ENCODE measurements around the gene LAMC1.
A peak's percentile ranks its signal among the peaks of the same experiment; 100 is the strongest.

LAMC1 gene

DNA sequence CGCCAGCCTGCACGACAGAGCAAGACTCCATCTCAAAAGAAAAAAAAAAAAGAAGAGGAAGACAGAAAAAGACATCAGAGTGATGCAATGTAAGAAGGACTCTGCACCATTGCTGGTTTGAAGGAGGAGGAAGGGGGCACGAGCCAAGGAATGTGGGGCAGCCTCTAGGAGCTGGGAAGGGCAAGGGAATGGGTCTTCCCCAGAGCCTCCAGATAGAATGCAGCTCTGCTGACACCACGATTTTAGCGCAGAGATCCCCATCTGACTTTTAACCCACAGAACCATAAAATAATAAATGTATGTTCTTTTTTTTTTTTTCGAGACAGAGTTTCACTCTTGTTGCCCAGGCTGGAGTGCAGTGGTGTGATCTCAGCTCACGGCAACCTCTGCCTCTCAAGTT, 129.0 kb downstream of the LAMC1 start:
- DNase-seq: no peak

- DNase-seq: no peak
Observed at GRCh38 chr1:183155939-183156338, 132.7 kb downstream of the LAMC1 start.

DNA sequence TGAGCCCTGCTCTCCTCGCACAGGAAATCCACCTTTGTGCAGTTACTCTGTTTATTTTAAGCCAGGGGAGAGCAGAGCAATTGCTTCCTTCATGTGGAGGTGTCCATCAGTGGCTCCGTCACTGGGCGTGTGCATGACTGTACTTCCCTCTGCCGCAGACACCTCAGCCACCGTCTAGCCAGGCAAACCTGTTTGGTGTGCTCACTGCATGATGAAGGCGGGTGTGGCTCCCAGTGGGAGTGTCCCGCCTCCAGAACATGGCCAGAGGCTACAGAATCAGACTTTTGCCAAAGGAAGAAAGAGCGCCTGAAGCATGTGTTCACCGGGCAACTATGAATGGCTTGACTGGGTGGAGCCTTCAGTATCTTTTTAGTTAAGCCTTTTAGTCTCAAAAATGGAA, 136.7 kb downstream of the LAMC1 start:
- DNase-seq: no peak

DNA sequence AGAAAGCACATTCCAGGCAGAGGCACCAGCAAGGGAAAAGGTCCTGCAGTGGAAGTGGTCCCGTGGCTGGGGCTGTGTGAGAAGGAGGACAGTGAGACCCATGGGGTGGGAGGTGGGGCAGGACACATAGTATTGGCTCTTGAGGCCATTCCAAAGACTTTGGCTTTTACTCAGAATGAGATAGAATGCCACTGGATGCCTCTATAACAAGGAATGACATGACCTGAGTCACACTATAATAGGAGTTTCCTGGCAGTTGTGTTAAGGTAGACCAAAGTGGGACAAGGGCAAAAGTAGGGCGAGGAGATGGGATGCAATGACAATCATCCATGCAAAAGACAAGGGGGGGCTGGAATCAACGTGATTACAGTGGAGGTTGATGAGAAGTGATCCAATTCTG, 138.2 kb downstream of the LAMC1 start:
- DNase-seq: no peak

GRCh38 chr1:183163316-183163715, 140.1 kb downstream of the LAMC1 start:
- DNase-seq: no peak

- no peak for DNase-seq
Observed at GRCh38 chr1:183164340-183164739, 141.1 kb downstream of the LAMC1 start.

- no peak for DNase-seq
Observed at GRCh38 chr1:183164963-183165362, 141.7 kb downstream of the LAMC1 start.

GRCh38 chr1:183165456-183165855, 142.2 kb downstream of the LAMC1 start:
- DNase-seq: no peak

DNA sequence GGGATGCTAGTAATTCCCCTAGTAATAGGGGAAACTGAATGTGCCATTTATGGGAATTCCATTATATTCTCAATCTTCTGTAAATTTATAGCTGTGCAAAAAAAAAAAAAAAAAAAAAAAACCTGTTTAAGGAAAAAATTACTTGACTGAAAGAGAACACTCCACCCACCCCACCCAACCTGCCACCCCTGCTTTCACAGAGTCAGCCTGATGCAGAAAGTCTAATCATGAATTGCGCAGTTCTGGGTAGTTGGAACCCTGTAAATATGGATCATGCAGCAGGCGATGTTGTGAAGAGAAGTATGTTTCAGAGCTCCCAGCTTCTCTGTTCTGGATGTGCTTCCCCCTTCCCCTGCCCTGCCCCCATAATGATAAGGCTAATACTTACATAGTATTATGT, 143.2 kb downstream of the LAMC1 start:
- DNase-seq: no peak

DNA sequence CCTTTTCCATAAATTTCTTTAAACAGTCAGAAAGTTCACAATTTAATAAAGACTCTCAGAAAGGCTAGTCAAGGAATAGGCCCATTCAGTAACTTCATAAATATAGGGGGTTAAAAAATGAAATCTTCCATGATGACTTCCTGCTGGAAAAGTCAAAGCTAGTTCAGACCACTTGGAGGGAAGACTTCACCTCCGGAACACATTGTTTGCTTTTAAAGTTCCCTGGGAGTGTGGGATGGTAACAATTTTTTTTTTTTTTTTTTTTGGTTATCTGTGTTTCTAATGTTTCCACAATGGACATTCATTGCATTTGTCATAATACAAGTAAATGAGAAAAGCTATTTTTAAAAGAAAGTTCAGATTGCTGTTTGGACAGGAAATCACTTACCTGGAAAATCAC, 144.5 kb downstream of the LAMC1 start:
- DNase-seq: no peak

DNA sequence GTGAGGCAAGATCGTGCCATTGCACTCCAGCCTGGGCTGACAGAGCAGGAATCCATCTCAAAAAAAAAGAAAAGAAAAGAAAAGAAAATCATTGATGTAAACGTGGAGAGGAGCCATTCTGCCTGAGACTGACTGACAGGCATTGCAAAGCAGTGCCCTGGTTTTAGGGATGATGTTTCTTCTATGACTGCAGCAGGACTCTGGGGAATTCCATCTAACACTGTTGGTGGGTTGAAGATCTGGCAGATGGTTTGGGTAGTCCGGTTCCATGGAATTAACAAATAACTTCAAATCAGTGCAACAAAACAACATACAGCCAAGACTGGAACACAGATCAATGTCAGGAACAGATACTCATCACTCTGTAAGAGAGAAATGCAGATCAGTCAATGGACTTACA, 145.1 kb downstream of the LAMC1 start:
- DNase-seq: no peak

- DNase-seq: no peak
Observed at GRCh38 chr1:183173828-183174227, 150.6 kb downstream of the LAMC1 start.

GRCh38 chr1:183175631-183176030, 152.4 kb downstream of the LAMC1 start:
- no peak for DNase-seq

- no peak for DNase-seq
Observed at GRCh38 chr1:183178545-183178944, 155.3 kb downstream of the LAMC1 start.

- no peak for DNase-seq
Observed at GRCh38 chr1:183179033-183179432, 155.8 kb downstream of the LAMC1 start.

GRCh38 chr1:183180218-183180617, 157.0 kb downstream of the LAMC1 start:
- DNase-seq: peak; percentile 75

DNA sequence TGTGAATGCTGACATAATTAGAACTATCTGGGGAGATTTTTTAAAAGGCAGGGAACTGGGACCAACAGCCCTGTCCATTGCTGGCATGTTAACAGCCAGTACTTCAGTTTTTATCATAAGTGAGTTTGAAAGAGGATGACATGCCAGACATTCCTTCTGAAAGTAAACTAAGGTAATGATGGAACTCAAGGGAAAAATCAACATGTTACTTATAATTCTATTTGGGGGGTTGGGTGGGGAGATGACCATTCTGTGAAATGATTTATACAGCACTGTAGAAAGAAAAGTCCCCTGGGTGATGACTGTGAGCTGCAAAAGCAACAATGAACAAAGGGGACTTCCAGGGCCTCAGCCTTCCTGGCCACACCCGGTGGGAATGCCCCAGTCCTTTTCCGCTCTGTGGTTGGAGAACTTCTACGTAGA, 157.4 kb downstream of the LAMC1 start:
- DNase-seq: no peak

- peak; percentile 52 for DNase-seq
Observed at GRCh38 chr1:183185941-183186490, 162.8 kb downstream of the LAMC1 start, which contains the start of gene LAMC2. Gene LAMC2 (plus strand): TSS chr1:183186264. CDS start chr1:183186353, 89 bp downstream.

GRCh38 chr1:183186841-183187240, 163.6 kb downstream of the LAMC1 start:
- DNase-seq: no peak

GRCh38 chr1:183188240-183188639, 165.0 kb downstream of the LAMC1 start:
- no peak for DNase-seq

DNA sequence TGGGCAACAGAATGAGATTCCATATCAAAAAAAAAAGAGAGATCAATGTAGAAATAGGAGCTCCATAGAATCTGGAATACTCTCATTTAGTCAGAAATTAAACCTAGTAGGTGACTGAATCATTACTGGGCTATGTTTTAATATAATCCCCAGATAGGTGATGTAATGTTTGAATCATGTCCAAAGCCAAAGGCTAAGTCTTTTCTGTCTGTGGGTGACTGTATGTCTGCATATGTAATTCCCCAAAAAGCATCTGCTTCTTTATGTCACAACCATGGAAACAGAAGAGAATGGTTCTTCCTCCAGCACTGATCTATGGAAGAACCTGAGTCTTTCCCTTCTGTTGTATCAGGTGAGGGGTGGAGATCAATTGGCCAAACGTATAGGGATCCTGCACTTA, 168.6 kb downstream of the LAMC1 start:
- no peak for DNase-seq

- no peak for DNase-seq
Observed at GRCh38 chr1:183193963-183194525, 170.8 kb downstream of the LAMC1 start.

DNA sequence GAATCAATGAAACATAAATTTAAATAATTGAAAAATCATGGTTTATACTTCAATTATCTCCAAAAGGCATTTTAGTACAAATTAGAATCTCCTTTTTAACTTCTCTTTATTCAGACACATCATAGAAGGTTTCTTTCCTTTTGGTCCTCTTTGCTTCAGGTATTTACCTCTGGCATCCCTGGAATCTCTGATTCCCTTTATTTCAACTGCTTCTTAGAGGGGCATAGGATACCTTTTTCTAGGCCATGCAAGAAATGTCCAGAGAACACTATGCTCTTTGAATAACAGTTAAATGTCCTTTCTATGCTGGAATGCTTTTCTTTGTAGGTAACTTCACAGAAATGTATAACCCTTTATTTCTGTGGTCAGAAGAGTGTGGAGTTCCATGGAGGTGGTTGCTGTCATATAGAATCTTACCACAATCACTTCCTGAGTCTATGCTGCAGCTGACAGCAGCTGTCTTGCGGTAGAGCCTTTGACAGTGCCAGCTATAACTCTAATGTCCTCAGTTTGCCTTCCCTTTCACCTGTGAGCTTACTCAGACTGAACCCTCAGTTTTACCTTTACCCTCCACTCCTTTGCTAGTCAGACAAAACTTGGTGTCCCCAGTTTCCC, 171.4 kb downstream of the LAMC1 start:
- no peak for DNase-seq

GRCh38 chr1:183195142-183195574, 171.9 kb downstream of the LAMC1 start:
- DNase-seq: no peak

Data from DMS79 (cell line).